Nephron progenitor cell (in vitro differentiated cells): Measurements from ENCODE around the gene USP15.
A peak's percentile ranks its signal among the peaks of the same experiment; 100 is the strongest.

Experiments used
- DNase-seq: peaks from one replicate; pipeline ENCODE4 v3.0.0; 2021
- H3K27ac Mint-ChIP-seq: 2 replicates; pipeline ENCODE4 v1.8.0; 2021; ENCODE audit warnings: mild to moderate bottlenecking, moderate library complexity, mixed read lengths
- H3K27me3 Mint-ChIP-seq: 2 replicates; pipeline ENCODE4 v1.8.0; 2021; ENCODE audit warnings: mild to moderate bottlenecking, low read depth, mixed read lengths; ENCODE audit not compliant: poor library complexity
- H3K36me3 Mint-ChIP-seq: 2 replicates; pipeline ENCODE4 v1.8.0; 2021; ENCODE audit warnings: low read depth, mixed read lengths
- H3K4me1 Mint-ChIP-seq: 2 replicates; pipeline ENCODE4 v1.8.0; 2021; ENCODE audit warnings: mixed read lengths
- H3K4me3 Mint-ChIP-seq: 2 replicates; pipeline ENCODE4 v1.8.0; 2021; ENCODE audit warnings: mild to moderate bottlenecking, moderate library complexity, mixed read lengths
- H3K9me3 Mint-ChIP-seq: 2 replicates; pipeline ENCODE4 v1.8.0; 2021; ENCODE audit warnings: mild to moderate bottlenecking, moderate library complexity, mixed read lengths
- CTCF ChIP-seq: fragments of 200-600 bp; sonication (generic); IDR thresholded peaks from 2 replicates; pipeline ENCODE4 v1.5.0; 2021; ENCODE audit warnings: antibody characterized with exemption

USP15 gene

GRCh38 chr12:62426089-62426488 lies 165.9 kb downstream of the USP15 start:
- H3K9me3 Mint-ChIP-seq: peaks cover 61% of the 10 kb centered on the region
- H3K4me3 Mint-ChIP-seq: no peak overlapping the region
- H3K36me3 Mint-ChIP-seq: peaks cover 11% of the 10 kb centered on the region
- no peak for TF ChIP-seq CTCF
- DNase-seq: no peak
- no peak overlapping the region for H3K27ac Mint-ChIP-seq
- H3K27me3 Mint-ChIP-seq: peaks cover 9% of the 10 kb centered on the region
- no peaks in the 10 kb centered on the region for H3K4me1 Mint-ChIP-seq

DNA sequence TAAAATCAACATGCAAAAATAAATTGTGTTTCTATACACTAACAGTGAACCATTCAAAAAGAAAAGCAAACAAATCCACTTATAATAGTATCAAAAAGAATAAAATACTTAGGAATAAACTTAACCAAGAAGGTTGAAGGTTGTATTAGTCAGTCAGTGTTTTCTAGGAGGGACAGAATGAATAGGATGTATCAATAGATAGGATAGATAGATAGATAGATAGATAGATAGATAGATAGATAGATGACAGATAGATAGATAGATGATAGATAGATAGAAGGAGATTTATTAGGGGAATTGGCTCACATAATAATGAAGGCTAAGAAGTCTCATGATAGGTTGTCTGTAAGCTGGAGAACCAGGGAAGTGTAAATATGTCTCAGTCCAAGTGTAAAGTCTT lies 169.3 kb downstream of the USP15 start:
- Mint-ChIP-seq H3K36me3 (peaks cover 11% of the 10 kb centered on the region), H3K4me3 (no peak overlapping the region), H3K27ac (no peak overlapping the region), H3K4me1 (peaks cover 2% of the 10 kb centered on the region), H3K9me3 (peaks cover 39% of the 10 kb centered on the region), H3K27me3 (peaks cover 39% of the 10 kb centered on the region)
- TF ChIP-seq CTCF: no peak
- DNase-seq: no peak

DNA sequence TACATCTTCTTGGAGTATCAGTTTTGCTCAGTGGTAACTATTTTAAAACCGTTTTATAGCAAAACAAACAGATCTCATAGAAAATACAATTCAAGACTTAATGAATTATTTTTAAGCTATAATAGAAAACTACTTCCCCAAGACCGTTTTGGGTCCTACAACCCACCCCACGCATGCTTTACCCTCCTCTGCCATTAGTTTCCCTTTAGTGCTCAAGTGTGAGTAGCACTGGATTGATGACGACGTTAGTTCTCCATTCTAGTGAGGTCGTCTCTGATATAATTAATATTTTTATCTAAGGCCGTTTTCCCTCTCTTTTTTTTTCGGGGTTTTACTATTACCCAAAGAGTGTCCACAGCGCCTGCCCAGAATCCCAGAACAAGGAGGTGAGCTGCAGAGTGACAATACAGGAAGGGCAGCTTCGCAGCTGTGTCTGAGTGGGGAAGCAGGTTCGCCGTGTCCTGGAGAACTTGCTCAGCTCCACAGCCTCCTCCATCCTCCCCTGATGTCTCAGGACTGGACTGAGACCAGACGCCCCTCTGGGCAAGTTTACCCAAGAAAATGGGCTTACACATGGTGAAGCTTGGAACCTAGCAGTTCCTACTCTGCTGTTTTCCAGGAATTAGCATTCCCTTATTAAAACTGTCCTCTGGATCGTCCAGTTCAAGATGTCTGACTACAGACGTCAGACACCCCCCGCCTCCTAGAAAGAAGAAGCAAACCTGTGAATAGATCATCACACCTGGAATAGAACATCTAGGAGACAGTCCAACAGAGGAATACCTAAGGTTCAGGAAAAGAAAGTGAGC lies 174.5 kb downstream of the USP15 start:
- H3K36me3 Mint-ChIP-seq: no peaks in the 10 kb centered on the region
- no peak for DNase-seq
- H3K4me3 Mint-ChIP-seq: peak overlapping the region; percentile 86
- H3K27me3 Mint-ChIP-seq: peaks cover 59% of the 10 kb centered on the region
- peaks cover 11% of the 10 kb centered on the region for H3K9me3 Mint-ChIP-seq
- H3K4me1 Mint-ChIP-seq: peaks cover 14% of the 10 kb centered on the region
- TF ChIP-seq CTCF: no peak
- no peak overlapping the region for H3K27ac Mint-ChIP-seq

GRCh38 chr12:62435303-62436163 lies 175.3 kb downstream of the USP15 start:
- Mint-ChIP-seq H3K4me3 (peak overlapping the region; percentile 86), H3K9me3 (peaks cover 8% of the 10 kb centered on the region), H3K27ac (no peak overlapping the region), H3K36me3 (no peaks in the 10 kb centered on the region), H3K27me3 (peaks cover 59% of the 10 kb centered on the region), H3K4me1 (peaks cover 14% of the 10 kb centered on the region)
- peak; percentile 51 for DNase-seq
- TF ChIP-seq CTCF: peak; percentile 40

GRCh38 chr12:62436164-62436503 lies 175.9 kb downstream of the USP15 start:
- Mint-ChIP-seq H3K27me3 (peaks cover 53% of the 10 kb centered on the region), H3K4me1 (peaks cover 14% of the 10 kb centered on the region), H3K4me3 (peak overlapping the region; percentile 86), H3K27ac (no peak overlapping the region), H3K9me3 (peaks cover 9% of the 10 kb centered on the region), H3K36me3 (peaks cover 3% of the 10 kb centered on the region)
- no peak for TF ChIP-seq CTCF
- DNase-seq: no peak
